Astrocyte (in vitro differentiated cells and primary cell): ENCODE results near the gene RBM20.

Experiments
- EZH2 ChIP-seq: IDR thresholded peaks from 2 replicates; pipeline ENCODE4 v1.6.1; 2012; ENCODE audit warnings: mild to moderate bottlenecking, low read length, inconsistent platforms; ENCODE audit not compliant: insufficient read depth
- TF ChIP-seq, protein P1 (sequence below): IDR thresholded peaks from 2 replicates; pipeline ENCODE4 v1.5.1; 2011; ENCODE audit warnings: low read depth, mild to moderate bottlenecking, inconsistent platforms, low read length, moderate library complexity; ENCODE audit not compliant: insufficient read depth

DNA sequence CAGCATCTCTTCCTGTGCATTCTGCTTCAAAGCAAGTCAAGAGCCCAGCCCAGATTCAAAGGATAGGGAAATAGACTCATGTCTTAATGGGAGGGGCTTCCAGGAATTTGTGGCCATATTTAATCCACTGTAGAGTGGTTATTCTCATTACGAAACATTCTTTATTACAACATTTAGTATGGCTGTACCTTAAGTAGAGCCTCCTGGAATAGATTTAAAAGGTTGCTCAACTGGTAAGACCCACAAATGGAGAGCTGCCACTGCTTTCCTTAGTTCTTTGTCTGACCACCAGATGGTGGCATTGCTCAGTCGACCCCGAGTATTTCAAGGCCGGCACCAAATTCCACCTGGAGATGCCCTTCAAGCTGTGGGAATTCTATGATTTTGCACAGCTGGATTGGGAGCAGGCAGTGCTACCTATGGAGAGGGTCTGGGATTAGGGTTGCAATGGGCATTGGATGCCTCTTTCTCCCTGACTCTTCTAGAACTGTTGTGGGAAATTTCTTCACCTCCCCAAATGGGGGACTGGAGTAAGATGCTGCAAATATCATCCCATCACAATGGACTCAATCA, 102.2 kb downstream of the RBM20 start:
- no peak for TF ChIP-seq EZH2
- TF ChIP-seq, protein P1, sequence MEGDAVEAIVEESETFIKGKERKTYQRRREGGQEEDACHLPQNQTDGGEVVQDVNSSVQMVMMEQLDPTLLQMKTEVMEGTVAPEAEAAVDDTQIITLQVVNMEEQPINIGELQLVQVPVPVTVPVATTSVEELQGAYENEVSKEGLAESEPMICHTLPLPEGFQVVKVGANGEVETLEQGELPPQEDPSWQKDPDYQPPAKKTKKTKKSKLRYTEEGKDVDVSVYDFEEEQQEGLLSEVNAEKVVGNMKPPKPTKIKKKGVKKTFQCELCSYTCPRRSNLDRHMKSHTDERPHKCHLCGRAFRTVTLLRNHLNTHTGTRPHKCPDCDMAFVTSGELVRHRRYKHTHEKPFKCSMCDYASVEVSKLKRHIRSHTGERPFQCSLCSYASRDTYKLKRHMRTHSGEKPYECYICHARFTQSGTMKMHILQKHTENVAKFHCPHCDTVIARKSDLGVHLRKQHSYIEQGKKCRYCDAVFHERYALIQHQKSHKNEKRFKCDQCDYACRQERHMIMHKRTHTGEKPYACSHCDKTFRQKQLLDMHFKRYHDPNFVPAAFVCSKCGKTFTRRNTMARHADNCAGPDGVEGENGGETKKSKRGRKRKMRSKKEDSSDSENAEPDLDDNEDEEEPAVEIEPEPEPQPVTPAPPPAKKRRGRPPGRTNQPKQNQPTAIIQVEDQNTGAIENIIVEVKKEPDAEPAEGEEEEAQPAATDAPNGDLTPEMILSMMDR: peak; percentile 75
